Erythroblast (primary cell): ENCODE results near the gene MICAL3.

Experiments
- GATA1 ChIP-seq: IDR thresholded peaks from 2 replicates; pipeline ENCODE4 v1.6.1; 2011; ENCODE audit warnings: low read depth, mild to moderate bottlenecking, control low read depth, low read length, moderate library complexity
- POLR2A ChIP-seq: IDR thresholded peaks from 2 replicates; pipeline ENCODE4 v1.6.1; 2011; ENCODE audit warnings: mild to moderate bottlenecking, low read length

DNA sequence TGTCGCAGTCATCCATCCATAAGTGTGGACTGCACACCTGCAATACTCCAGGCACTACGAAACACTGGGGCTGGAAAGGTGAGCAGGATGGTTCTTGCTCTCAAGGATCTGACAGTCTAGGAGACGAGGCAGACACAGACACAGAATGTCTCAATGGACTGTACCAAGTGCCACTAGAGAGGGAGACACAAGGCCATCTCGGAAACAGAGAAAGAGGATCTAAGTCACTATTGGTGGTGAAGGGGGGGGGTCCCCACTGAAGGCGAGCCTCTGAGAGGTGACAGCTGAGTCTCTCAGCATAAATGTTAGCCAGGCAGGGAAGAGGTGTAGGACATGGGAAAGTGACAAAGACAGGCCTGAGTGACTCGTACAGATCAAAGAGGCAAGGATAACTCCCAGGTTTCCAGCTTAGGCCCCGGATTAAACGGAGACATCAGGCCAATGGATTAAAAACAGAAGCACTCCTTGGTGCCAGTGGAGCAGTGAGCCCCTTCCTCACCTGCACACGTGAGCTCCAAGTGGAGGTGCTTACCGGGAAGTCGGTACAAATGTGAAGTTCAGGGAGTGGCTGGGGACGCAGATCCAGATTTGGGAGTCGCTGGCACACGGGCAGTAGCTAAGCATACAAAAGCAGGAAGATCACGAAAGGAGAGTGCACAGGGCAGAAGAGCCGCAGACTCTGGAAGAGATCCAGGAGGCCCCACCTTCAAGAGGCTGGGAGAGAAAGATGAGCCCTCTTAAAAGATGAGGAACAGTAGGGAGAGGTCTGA, 117.2 kb downstream of the MICAL3 start:
- TF ChIP-seq POLR2A (no peak), GATA1 (no peak)
